Measurements from ENCODE around the gene HIKESHI.

The HIKESHI gene, protein sequence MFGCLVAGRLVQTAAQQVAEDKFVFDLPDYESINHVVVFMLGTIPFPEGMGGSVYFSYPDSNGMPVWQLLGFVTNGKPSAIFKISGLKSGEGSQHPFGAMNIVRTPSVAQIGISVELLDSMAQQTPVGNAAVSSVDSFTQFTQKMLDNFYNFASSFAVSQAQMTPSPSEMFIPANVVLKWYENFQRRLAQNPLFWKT

DNA sequence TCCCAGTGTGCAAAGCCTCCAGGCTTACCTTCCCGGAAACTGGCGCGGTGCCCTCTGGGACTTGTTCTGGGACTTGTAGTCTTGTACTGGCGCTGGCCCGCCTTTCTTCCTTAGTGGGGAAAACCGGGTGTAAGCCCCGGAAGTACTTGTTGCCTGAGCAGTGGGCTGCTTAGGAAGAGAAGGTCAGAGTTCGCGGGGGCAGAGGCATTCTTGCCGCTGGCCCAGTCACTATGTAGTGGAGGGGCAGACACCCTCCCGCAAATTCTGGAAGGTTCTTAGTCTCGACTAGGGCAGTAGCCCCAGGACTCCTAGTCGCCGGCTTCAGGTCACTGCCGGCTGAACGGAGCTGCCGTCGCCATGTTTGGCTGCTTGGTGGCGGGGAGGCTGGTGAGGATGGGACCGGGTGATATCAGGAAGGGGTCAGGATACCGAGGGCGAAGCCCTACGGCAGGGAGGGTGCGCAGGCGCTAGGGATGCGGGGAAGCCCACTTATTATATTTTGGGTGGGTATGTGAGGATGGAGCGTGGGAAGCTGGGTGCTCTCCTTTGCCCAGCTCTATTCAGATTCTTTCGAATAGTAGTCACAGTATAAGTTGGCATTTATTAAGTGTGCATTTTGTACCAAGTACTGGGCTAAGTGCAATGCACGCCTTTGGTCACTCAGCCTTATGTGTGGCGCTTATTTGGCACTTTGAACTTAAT, at the start of gene HIKESHI:
TSS of gene HIKESHI (plus strand) at position 149 of the 702 bp plus-strand sequence. CDS start at position 358, 209 bp downstream.
- Histone ChIP-seq H3K36me3 (ENCODE audit: insufficient read depth, low read length) (peaks cover 10% of the 10 kb centered on the region), H4K20me1 (ENCODE audit: insufficient read depth, low read length) (no peaks in the 10 kb centered on the region), H3K27ac (ENCODE audit: low read depth, low read length, poor library complexity, severe bottlenecking) (peak within 1 kb of the TSS; percentile 67), H3K9ac (ENCODE audit: low read length) (peak within 1 kb of the TSS; percentile 95), H3K9me3 (ENCODE audit: low read length) (no peaks in the 10 kb centered on the region), H3F3A (ENCODE audit: insufficient read depth, low read length) (no peaks in the 10 kb centered on the region), H3K4me3 (ENCODE audit: low read depth, low read length, poor library complexity, severe bottlenecking) (peak within 1 kb of the TSS; percentile 99), H3K4me1 (ENCODE audit: insufficient read depth, low read length, severe bottlenecking) (peaks cover 23% of the 10 kb centered on the region), H3K27me3 (ENCODE audit: insufficient read depth, low read length) (no peaks in the 10 kb centered on the region), H3K9me2 (ENCODE audit: low read depth, low read length) (no peaks in the 10 kb centered on the region), H2AFZ (ENCODE audit: low read length) (peak within 1 kb of the TSS; percentile 94), H3K79me2 (ENCODE audit: insufficient read depth, low read length) (peaks cover 20% of the 10 kb centered on the region), H3K4me2 (ENCODE audit: low read length) (peak within 1 kb of the TSS; percentile 90)
- TF ChIP-seq, protein P1, sequence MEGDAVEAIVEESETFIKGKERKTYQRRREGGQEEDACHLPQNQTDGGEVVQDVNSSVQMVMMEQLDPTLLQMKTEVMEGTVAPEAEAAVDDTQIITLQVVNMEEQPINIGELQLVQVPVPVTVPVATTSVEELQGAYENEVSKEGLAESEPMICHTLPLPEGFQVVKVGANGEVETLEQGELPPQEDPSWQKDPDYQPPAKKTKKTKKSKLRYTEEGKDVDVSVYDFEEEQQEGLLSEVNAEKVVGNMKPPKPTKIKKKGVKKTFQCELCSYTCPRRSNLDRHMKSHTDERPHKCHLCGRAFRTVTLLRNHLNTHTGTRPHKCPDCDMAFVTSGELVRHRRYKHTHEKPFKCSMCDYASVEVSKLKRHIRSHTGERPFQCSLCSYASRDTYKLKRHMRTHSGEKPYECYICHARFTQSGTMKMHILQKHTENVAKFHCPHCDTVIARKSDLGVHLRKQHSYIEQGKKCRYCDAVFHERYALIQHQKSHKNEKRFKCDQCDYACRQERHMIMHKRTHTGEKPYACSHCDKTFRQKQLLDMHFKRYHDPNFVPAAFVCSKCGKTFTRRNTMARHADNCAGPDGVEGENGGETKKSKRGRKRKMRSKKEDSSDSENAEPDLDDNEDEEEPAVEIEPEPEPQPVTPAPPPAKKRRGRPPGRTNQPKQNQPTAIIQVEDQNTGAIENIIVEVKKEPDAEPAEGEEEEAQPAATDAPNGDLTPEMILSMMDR (IDR thresholded peaks at IDR 0.05; ENCODE audit: low read length): no peak
- no peak for TF ChIP-seq EZH2 (IDR thresholded peaks at IDR 0.05; ENCODE audit: borderline replicate concordance, low read length)

DNA sequence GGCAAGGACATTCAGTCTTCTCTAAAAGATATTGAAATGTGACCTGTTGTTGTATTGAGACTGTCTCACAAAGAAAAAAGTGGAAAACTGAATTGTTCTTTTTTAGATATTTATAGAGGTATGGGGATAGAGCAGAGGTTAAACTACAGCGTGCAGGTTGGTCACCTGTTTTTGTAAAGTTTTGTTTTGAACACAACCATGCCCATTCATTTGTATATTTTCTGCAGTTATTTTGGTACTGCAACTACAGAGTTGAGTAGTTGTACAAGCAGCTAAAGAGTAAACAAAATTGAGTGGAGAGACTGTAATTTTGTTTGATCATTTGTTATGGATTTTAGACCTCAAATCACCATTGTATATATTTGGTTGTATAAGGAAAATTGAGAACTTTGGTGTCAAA, 46.1 kb upstream of the HIKESHI start:
- peaks cover 68% of the 10 kb centered on the region for H3K36me3 ChIP-seq (ENCODE audit: insufficient read depth, low read length)
- no peaks in the 10 kb centered on the region for H3K27me3 ChIP-seq (ENCODE audit: insufficient read depth, low read length)
- no peaks in the 10 kb centered on the region for H3F3A ChIP-seq (ENCODE audit: insufficient read depth, low read length)
- TF ChIP-seq, protein P1 (IDR thresholded peaks at IDR 0.05; ENCODE audit: low read length): no peak
- TF ChIP-seq EZH2 (IDR thresholded peaks at IDR 0.05; ENCODE audit: borderline replicate concordance, low read length): no peak
- peaks cover 8% of the 10 kb centered on the region for H3K4me1 ChIP-seq (ENCODE audit: insufficient read depth, low read length, severe bottlenecking)
- H2AFZ ChIP-seq (ENCODE audit: low read length): no peak overlapping the region
- H3K4me2 ChIP-seq (ENCODE audit: low read length): no peak overlapping the region
- H3K9me2 ChIP-seq (ENCODE audit: low read depth, low read length): no peaks in the 10 kb centered on the region
- H3K9ac ChIP-seq (ENCODE audit: low read length): no peak overlapping the region
- peaks cover 38% of the 10 kb centered on the region for H3K79me2 ChIP-seq (ENCODE audit: insufficient read depth, low read length)
- no peaks in the 10 kb centered on the region for H3K9me3 ChIP-seq (ENCODE audit: low read length)
- no peak overlapping the region for H3K4me3 ChIP-seq (ENCODE audit: low read depth, low read length, poor library complexity, severe bottlenecking)
- H4K20me1 ChIP-seq (ENCODE audit: insufficient read depth, low read length): no peaks in the 10 kb centered on the region
- no peak overlapping the region for H3K27ac ChIP-seq (ENCODE audit: low read depth, low read length, poor library complexity, severe bottlenecking)

DNA sequence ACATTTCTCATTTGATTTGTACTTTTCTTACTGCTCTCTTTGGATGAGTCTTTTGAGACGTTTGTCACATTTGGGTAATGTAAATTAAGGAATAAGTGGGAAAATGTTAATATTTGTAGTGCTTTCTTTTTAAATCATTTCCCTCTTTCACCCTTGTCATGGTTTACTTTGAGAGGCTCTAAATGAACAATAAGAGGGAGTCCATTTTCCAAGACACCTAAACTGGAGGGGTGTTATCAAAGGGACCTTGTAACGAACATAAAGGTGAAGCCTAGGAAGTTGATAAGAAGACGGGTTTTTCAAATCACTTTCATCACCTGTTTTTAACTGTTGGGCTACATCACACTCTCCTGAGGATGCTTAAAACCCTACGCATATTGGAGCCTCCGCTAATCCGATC, 45.4 kb upstream of the HIKESHI start:
- Histone ChIP-seq H3K4me2 (ENCODE audit: low read length) (no peak overlapping the region), H3K4me3 (ENCODE audit: low read depth, low read length, poor library complexity, severe bottlenecking) (no peak overlapping the region), H3F3A (ENCODE audit: insufficient read depth, low read length) (no peaks in the 10 kb centered on the region), H3K79me2 (ENCODE audit: insufficient read depth, low read length) (peaks cover 31% of the 10 kb centered on the region), H3K27me3 (ENCODE audit: insufficient read depth, low read length) (no peaks in the 10 kb centered on the region), H3K27ac (ENCODE audit: low read depth, low read length, poor library complexity, severe bottlenecking) (no peak overlapping the region), H3K4me1 (ENCODE audit: insufficient read depth, low read length, severe bottlenecking) (peaks cover under 1% of the 10 kb centered on the region), H2AFZ (ENCODE audit: low read length) (no peak overlapping the region), H3K9me3 (ENCODE audit: low read length) (no peaks in the 10 kb centered on the region), H3K9ac (ENCODE audit: low read length) (no peak overlapping the region), H3K36me3 (ENCODE audit: insufficient read depth, low read length) (peaks cover 69% of the 10 kb centered on the region), H4K20me1 (ENCODE audit: insufficient read depth, low read length) (no peaks in the 10 kb centered on the region), H3K9me2 (ENCODE audit: low read depth, low read length) (no peaks in the 10 kb centered on the region)
- TF ChIP-seq EZH2 (IDR thresholded peaks at IDR 0.05; ENCODE audit: borderline replicate concordance, low read length): no peak
- TF ChIP-seq, protein P1 (IDR thresholded peaks at IDR 0.05; ENCODE audit: low read length): no peak
